MM.1S (cell line): ENCODE results near the gene GTSE1.

ENCODE experiments used
- DNase-seq: peaks from one replicate; pipeline ENCODE4 v3.0.0-alpha.2; 2015
- H2AFZ ChIP-seq: fragments of 300-600 bp; sonication (generic); 2 replicates; pipeline ENCODE4 v1.6.0; 2016; ENCODE audit warnings: antibody characterized with exemption, low read length
- H3F3A ChIP-seq: fragments of 300-600 bp; sonication (generic); 2 replicates; pipeline ENCODE4 v1.6.1; 2016; ENCODE audit warnings: mild to moderate bottlenecking, antibody characterized with exemption, low read length, moderate library complexity, mixed read lengths; ENCODE audit not compliant: insufficient read depth
- H3K27ac ChIP-seq: fragments of 300-600 bp; sonication (generic); 2 replicates; pipeline ENCODE4 v1.5.1; 2016; ENCODE audit warnings: mild to moderate bottlenecking, low read length
- H3K27me3 ChIP-seq: fragments of 300-600 bp; sonication (generic); replicated peaks from 2 replicates; pipeline ENCODE4 v1.6.0; 2016; ENCODE audit warnings: low read length; ENCODE audit not compliant: insufficient read depth
- H3K36me3 ChIP-seq: fragments of 300-600 bp; sonication (generic); replicated peaks from 2 replicates; pipeline ENCODE4 v1.6.1; 2016; ENCODE audit warnings: mild to moderate bottlenecking, low read length, mixed read lengths; ENCODE audit not compliant: insufficient read depth
- H3K4me1 ChIP-seq: fragments of 300-600 bp; sonication (generic); 2 replicates; pipeline ENCODE4 v1.6.1; 2016; ENCODE audit warnings: low read length, mixed read lengths
- H3K4me2 ChIP-seq: fragments of 300-600 bp; sonication (generic); 2 replicates; pipeline ENCODE4 v1.6.0; 2016; ENCODE audit warnings: low read depth, low read length
- H3K4me3 ChIP-seq: fragments of 300-600 bp; sonication (generic); 2 replicates; pipeline ENCODE4 v1.5.1; 2016; ENCODE audit warnings: low read length, mixed read lengths
- H3K79me2 ChIP-seq: fragments of 300-600 bp; sonication (generic); 2 replicates; pipeline ENCODE4 v1.6.1; 2016; ENCODE audit warnings: mixed run types, low read length, mixed read lengths
- H3K9ac ChIP-seq: fragments of 300-600 bp; sonication (generic); 2 replicates; pipeline ENCODE4 v1.6.1; 2016; ENCODE audit warnings: low read length, mixed read lengths
- H3K9me2 ChIP-seq: fragments of 300-600 bp; sonication (generic); replicated peaks from 2 replicates; pipeline ENCODE4 v1.6.1; 2016; ENCODE audit warnings: mild to moderate bottlenecking, low read length, mixed read lengths; ENCODE audit not compliant: insufficient read depth
- H3K9me3 ChIP-seq: fragments of 300-600 bp; sonication (generic); replicated peaks from 2 replicates; pipeline ENCODE4 v1.6.1; 2016; ENCODE audit warnings: mild to moderate bottlenecking, low read length, mixed read lengths; ENCODE audit not compliant: insufficient read depth
- H4K20me1 ChIP-seq: fragments of 300-600 bp; sonication (generic); 2 replicates; pipeline ENCODE4 v1.6.1; 2016; ENCODE audit warnings: mild to moderate bottlenecking, low read length, moderate library complexity, mixed read lengths; ENCODE audit not compliant: insufficient read depth
- CTCF ChIP-seq: fragments of 300-600 bp; sonication (generic); IDR thresholded peaks from 2 replicates; pipeline ENCODE4 v1.5.1; 2016; ENCODE audit warnings: antibody characterized with exemption, low read length, mixed read lengths
- EZH2 ChIP-seq: fragments of 300-600 bp; sonication (generic); optimal IDR thresholded peaks from 2 replicates; pipeline ENCODE3; 2017; ENCODE audit warnings: low read depth, mild to moderate bottlenecking, antibody characterized with exemption, low read length, mixed read lengths
- EZH2phosphoT487 ChIP-seq: fragments of 300-600 bp; sonication (generic); IDR thresholded peaks from 2 replicates; pipeline ENCODE4 v1.6.1; 2018; ENCODE audit warnings: antibody characterized with exemption, low read length

GTSE1 gene

GRCh38 chr22:46376111-46376510 lies 79.4 kb downstream of the GTSE1 start:
- TF ChIP-seq CTCF (no peak), EZH2phosphoT487 (no peak), EZH2 (no peak)
- Histone ChIP-seq H3F3A (no peaks in the 10 kb centered on the region), H3K27ac (no peak overlapping the region), H3K9me3 (no peaks in the 10 kb centered on the region), H3K9me2 (no peaks in the 10 kb centered on the region), H2AFZ (no peak overlapping the region), H3K9ac (no peak overlapping the region), H4K20me1 (no peaks in the 10 kb centered on the region), H3K79me2 (no peaks in the 10 kb centered on the region), H3K4me3 (no peak overlapping the region), H3K4me2 (no peak overlapping the region), H3K36me3 (no peaks in the 10 kb centered on the region), H3K27me3 (peaks cover 52% of the 10 kb centered on the region), H3K4me1 (no peaks in the 10 kb centered on the region)
- no peak for DNase-seq

DNA sequence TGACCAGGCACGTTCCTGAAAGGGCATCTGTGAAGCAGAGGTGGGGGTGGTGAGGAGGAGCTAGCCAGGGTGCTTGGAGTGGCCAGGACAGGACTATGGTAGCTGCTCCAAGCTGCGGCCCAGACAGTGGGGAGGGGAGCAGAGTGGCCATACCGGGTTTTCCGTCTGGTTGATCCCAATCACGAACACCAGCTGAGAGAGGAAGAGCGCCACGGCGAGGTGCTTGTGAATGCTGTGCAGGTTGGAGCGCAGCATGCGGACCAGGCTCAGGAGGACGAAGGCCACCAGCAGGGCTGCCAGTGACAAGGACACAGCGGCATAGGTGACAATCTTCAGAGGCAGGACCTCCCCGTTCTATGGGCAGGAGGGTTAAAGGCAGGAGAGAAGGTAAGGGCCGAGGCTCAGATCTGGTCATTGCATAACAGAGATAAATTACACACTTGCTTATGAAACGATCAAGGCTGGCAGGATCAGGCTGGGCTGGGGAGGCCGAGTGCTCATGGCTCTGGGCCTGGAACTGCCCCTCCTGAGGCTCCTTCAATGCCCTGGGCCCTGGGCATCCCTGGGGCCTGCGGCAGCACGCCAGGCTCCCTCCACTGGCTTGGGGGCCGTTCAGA lies 80.3 kb downstream of the GTSE1 start:
- no peaks in the 10 kb centered on the region for H3K9me3 ChIP-seq
- no peak overlapping the region for H3K4me2 ChIP-seq
- TF ChIP-seq EZH2phosphoT487: no peak
- no peak for TF ChIP-seq CTCF
- TF ChIP-seq EZH2: no peak
- no peaks in the 10 kb centered on the region for H3K79me2 ChIP-seq
- no peak overlapping the region for H3K27ac ChIP-seq
- no peak for DNase-seq
- no peaks in the 10 kb centered on the region for H4K20me1 ChIP-seq
- no peaks in the 10 kb centered on the region for H3K36me3 ChIP-seq
- H3F3A ChIP-seq: no peaks in the 10 kb centered on the region
- H3K4me1 ChIP-seq: no peaks in the 10 kb centered on the region
- peaks cover 56% of the 10 kb centered on the region for H3K27me3 ChIP-seq
- H3K4me3 ChIP-seq: no peak overlapping the region
- H2AFZ ChIP-seq: no peak overlapping the region
- H3K9me2 ChIP-seq: no peaks in the 10 kb centered on the region
- H3K9ac ChIP-seq: no peak overlapping the region

GRCh38 chr22:46377525-46378425 lies 81.1 kb downstream of the GTSE1 start:
- no peaks in the 10 kb centered on the region for H3K9me3 ChIP-seq
- DNase-seq: no peak
- H4K20me1 ChIP-seq: no peaks in the 10 kb centered on the region
- no peak overlapping the region for H3K9ac ChIP-seq
- no peaks in the 10 kb centered on the region for H3K79me2 ChIP-seq
- H3F3A ChIP-seq: no peaks in the 10 kb centered on the region
- no peak overlapping the region for H3K4me3 ChIP-seq
- H3K9me2 ChIP-seq: no peaks in the 10 kb centered on the region
- no peak overlapping the region for H2AFZ ChIP-seq
- H3K4me1 ChIP-seq: no peaks in the 10 kb centered on the region
- peaks cover 56% of the 10 kb centered on the region for H3K27me3 ChIP-seq
- no peak overlapping the region for H3K27ac ChIP-seq
- H3K4me2 ChIP-seq: no peak overlapping the region
- no peaks in the 10 kb centered on the region for H3K36me3 ChIP-seq
- TF ChIP-seq CTCF (no peak), EZH2 (no peak), EZH2phosphoT487 (no peak)
